Superior temporal gyrus (tissue), 1 donor: ENCODE results near the gene POPDC3.
A peak's percentile ranks its signal among the peaks of the same experiment; 100 is the strongest.
"Not testable (repeated sequence)": the region's sequence is repeated elsewhere in the genome, so short reads cannot be mapped to it uniquely, and the experiment has no call there.

Experiments used
- DNase-seq: peaks from one replicate; pipeline ENCODE4 v3.0.0-alpha.2; 2016; ENCODE audit errors: extremely low spot score

Gene POPDC3

DNA sequence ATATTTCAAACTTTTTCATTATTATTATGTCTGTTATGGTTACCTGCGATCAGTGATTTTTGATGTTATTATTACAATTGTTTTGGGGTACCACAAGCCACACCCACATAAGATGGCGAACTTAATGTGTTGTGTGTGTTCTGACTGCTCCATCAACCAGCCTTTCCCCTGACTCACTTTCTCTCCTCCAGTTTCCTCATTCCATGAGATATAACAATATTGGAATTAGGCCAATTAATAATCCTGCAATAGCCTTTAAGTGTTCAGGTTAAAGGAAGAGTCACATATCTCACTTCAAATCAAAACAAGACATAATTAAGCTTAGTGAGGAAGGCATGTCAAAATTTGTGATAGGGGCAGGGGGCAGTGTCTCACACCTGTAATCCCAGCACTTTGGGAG is 16.3 kb upstream of the POPDC3 start:
- DNase-seq, result no peak

DNA sequence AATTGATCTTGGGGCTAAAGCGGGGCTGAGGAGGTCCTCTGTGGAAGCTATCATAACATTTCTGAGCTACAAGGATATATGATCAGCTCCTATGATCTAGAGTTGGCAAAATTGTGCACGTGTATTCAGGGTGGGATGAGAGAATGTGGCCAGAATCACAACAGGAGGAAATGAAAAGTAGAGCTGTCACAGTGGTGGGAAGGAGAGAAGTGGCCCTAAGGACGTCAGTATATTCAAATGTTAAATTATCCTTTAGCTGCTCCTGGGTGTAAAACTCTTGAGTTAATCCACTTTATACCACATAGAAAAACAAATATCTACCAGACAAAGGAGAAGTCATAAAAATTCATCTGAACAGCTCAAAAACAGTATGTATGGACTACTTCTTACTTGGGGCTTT is 14.8 kb upstream of the POPDC3 start:
- DNase-seq, result no peak

DNA sequence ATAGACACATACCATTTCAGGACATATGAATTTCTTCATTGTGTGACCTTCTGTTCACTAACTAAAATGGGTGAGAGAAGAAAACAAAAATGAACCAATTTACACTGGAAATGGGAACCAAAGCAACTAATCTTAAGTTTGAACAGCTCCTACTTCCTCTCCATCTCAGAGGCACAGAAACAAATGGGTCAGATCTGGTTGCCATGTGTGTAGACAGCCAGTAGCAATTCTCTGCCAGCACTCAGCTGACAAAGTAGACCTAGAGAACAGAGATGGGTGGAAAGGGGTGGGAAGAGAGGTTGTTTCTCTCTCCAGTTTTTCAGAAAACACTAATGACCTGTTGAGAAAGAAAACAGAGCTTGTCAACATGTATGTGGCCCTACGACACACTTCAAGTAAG is 14.3 kb upstream of the POPDC3 start:
- DNase-seq, result no peak

DNA sequence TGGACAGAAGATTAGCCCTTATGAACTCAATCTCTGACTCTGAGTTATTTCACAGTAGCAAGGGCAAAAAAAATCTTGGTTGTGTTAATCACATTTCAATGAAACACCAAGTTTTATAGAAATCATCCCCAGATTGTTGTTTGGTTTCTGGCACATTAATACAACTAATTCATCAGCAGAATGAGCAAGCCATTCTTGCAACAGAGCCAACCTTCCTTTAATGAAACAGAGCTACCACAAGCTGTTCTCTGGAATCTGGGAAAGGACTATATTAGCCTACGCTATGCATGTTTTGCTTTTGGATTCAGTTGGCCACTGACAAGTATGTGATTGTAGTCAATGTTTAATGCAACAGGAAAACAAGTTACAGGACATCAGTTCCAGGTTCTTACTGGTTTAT is 13.8 kb upstream of the POPDC3 start:
- DNase-seq, result peak; percentile 45

DNA sequence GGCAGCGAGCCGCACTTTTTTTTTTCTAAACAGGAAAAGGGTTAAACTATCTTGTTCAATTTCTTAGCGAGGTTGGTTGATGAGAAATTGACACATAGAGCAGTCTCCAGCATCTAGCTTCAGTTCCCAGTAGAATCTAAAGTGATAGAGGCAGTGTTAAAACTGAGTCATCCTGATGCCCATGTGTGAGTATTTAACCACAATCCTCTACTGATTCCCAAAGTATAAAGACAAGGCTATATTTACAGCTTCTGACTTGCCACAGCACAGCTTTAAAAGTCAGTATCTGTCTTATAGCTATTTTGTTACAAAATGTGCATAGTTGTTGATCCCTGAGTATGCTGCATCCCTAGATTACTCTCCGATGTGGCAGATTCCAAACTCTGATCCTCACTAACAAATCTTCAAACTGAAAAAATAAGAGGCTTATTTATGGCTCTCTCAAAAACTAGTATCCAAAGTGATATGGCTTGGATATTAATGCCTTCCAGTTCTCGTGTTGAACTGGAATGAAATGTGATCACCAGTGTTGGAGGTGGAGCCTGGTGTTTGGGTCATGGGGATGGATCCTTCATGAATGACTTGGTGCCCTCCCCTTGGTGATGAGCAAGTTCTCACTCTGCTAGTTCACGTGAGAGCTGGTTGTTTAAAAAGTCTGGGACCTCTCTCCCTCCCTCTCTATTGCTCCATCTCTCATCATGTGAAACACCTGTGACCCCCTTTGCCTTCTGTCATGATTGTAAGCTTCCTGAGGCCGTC is 13.1 kb upstream of the POPDC3 start:
- DNase-seq, result no peak

DNA sequence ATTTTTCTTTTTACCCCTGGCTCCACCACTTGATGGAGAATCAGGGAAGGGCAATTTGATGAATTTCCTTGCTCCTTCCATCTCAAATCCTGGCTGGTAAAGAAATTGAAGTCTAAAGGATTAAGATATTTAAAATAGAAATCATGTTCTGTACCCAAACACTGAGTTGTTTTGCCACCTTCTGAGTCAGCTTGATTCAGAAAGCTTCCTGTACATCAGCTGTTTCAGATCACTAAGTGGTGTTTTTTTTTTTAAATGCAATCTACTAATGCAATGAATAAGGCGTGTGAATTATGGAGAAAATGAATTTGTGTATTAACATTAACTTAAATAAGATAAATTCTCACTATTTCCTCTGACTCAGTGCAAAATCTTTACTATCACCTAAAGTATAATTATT is 11.5 kb upstream of the POPDC3 start:
- DNase-seq, result peak; percentile 43

DNA sequence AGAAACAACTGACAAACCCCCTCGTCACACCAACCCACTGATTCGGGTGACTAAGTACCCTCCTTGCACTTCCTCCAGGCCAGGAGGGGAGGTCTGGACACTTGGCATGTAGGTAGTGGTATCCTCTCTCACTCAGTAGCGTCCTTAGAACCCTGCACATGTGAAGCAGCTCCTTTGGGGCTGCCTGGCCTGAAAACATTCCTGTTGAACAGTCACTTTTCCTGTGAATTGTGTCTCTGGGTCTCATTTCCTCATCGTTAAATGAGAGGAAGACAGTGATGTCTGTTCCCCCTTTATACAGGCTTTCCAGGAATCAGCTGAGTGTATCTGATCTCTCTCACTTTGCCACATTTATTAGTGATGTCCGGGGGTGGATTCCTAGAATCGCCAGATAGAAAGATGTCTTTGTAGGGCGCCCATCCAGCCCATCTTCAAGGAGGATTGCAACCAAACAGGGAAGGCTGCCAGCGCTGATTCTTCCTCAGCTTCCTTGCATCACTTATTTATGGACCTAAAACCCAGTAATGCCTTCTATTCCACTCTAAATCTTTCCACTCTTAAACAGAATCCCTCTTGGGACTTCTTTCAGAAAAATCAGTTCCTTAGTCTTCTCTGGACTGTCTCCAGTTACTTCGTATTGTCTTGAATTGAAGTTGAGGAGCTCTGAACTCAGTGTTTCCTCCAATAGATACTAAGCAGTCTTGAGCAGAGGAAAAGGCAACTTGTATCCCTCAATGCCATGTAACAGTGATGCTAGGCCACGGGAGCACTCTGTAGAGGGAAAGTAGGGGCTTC is 9.4 kb upstream of the POPDC3 start:
- DNase-seq, result no peak

DNA sequence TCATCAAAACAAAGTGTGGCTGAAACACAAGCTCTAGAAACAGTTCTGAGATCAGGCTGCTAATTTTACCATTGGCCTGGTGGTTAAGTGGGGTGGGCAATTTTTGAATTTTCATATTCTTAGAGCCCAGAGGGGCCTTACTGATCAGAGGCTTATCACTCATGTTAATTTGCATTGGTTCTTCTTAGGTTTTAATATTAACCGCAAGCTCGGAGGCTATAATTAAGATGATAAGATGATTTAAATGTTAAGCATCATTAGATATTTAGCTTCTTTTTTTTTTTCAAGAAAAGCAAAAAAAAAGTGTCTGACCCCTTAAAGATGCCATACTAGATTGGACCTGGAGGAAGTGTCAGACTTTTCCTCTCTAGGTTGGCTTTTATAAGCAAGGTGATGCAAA is 8.4 kb upstream of the POPDC3 start:
- no peak for DNase-seq

DNA sequence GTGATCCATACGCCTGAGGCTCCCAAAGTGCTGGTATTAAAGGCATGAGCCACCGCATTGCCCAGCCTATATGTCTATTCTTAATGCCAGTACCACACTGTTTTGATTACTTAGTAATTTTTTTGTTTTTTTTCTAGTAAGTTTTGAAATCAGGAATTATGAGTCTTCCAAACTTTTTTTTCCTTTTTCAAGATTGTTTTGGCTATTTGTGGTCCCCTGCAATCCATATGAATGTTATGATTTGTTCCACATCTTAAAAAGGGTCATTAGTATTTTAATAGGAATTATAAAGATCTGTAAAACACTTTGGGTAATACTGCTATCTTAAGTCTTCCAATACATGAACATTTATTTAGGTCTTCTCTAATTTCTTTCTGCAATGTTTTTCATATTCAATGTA is 6.8 kb upstream of the POPDC3 start:
- no peak for DNase-seq

DNA sequence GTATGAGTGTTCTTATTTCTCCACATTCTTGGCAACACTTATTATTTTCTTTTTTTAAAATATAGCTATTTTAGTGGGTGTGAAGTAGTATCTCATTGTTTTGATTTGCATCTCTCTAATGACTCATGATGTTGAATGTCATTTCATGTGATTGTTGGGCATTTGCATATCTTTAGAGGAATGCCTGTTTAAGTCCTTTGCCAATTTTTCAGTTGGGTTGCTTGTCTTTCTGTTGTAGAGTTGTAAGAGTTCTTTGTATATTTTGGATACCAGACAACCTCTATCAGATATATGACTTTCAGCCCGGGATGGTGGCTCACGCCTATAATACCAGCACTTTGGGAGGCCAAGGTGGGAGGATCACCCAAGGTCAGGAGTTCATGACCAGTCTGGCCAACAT is 5.1 kb upstream of the POPDC3 start:
- no peak for DNase-seq

DNA sequence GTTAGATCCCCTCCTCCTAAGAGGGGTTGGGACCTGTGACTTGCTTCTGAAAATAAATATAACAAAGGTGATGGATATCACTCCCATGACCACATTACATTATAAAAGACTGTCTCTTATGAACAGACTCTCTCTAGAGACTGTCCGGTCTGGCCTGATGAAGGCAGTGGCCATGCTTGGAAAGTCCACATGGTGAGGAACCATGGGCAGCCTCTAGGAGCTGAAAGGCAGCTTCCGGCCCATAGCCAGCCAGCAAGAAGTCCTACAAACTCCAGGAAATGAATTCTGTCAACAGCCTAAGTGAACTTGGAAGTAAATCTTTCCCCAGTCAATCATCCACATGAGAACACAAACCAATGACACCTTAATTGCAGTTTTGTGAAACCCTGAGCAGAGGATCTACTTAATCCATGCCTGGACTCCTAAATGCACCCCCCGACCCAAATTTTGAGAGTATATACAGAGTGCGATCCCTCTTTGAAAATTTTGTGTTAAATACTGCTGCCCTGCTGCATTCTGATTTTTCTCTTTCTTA is 2.2 kb upstream of the POPDC3 start:
- no peak for DNase-seq

DNA sequence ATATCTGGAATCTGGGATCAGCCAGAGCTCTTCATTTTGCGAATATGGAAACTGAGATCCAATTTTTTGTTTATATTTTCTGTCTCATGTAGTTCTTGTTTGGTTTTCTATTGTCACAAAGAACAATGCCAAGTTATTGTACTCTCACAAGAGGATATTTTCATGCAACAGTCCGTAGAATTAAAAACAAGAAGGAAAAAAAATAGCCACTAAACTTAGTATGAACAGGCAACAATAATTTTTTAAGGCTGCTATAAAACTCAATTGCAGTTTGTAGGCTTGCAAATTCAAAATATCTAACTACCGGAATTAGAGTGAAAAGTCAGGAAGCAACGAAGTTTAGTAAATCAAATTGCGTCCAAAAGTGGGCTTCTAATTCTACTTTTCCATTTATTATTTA is 1.2 kb downstream of the POPDC3 start:
- DNase-seq, result peak; percentile 69

DNA sequence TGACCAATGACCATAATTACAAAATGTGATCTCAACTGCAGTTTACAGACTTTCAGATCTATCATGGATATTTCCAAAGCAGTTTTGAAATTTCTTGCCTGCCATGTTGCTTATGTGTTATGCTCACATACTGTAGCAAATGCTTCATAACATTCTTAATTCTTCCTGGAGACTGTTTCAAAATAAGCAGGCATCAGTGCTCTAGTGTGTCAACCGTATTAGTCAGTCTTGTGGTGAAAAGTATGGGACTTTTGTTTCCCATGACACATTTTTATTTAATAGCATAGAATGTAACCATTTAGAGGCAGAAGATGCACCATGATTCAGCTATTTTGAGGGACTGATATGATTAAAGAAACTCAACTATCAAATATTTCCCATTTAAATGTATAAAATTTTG is 1.7 kb downstream of the POPDC3 start:
- no peak for DNase-seq

DNA sequence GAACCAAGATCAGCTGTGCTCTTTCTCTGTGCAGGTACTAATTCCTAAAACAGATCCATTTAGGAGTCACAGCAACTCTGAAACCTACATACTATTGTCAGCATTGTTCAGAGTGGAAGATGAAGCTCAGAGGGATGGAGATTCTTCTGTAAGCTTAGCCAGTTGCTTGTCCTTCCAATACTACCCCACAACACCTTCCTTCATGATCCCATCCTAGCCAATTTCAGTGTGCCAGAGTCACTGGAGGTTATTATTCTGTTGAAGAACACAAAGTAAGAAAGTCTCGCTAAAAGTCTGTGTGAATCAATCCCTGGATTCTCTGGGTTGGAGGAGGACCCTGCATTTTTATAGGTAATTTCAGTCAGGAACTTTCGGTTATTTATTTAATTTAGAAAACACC is 2.3 kb downstream of the POPDC3 start:
- peak; percentile 57 for DNase-seq

DNA sequence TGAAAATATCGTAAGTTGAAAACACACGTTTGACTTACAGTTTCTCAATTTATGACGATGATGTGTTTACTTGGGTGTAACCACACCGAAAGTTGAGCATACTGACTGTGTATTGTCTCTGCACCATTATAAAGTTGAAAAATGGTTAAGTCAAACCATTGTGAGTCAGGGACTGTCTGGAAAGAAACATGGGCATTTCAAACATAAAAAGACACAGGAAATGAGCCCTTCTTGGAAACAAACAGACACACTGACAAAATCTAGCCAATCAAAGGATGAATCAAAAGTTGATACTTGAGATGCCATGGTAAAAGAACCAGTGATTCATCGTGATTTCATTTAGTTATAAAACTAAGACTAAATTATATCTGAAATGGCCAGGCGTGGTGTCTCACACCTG is 5.3 kb downstream of the POPDC3 start:
- no peak for DNase-seq

DNA sequence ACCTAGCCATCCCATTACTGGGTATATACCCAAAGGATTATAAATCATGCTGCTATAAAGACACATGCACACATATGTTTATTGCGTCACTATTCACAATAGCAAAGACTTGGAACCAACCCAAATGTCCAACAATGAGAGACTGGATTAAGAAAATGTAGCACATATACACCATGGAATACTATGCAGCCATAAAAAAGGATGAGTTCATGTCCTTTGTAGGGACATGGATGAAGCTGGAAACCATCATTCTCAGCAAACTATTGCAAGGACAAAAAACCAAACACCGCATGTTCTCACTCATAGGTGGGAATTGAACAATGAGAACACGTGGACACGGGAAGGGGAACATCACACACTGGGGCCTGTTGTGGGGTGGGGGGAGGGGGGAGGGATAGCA is 7.3 kb downstream of the POPDC3 start:
- DNase-seq, result not testable (repeated sequence)

DNA sequence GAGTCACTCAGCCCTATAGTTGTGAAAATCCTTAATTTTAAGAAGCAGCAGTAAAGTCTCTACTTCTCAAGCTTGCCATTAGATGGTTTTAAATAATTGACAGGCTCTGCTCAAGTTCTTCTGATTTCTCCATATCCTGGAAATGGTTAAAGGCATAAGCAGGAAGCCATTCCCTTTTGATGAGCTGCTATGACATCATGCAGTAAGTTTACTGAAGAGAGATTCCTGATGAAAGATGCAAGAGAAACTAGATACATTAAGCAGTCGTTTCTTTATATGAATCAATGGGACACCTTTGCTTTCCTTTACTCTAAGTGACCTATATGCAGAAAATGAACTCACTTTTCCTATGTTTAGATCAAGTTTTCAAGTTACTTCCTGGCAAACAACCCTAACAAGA is 9.8 kb downstream of the POPDC3 start:
- DNase-seq, result no peak

DNA sequence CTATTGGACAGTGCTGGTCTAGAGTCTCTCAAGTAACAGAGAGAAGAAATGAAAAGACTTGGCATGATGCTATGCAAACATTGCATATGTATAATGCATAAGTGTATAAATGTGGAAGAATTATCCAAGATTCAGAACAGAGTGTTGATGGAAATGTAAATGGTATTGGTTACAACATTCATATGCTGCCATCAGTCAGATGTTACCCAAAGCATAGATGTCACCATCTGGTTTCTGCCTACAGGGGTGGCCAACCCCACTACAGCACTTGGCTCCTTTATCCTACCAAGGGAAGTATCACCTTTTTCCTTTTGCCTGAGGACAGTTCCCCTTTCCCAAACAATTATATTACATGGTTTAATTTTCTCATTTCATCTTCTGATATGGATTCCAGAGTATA is 11.9 kb downstream of the POPDC3 start:
- no peak for DNase-seq

DNA sequence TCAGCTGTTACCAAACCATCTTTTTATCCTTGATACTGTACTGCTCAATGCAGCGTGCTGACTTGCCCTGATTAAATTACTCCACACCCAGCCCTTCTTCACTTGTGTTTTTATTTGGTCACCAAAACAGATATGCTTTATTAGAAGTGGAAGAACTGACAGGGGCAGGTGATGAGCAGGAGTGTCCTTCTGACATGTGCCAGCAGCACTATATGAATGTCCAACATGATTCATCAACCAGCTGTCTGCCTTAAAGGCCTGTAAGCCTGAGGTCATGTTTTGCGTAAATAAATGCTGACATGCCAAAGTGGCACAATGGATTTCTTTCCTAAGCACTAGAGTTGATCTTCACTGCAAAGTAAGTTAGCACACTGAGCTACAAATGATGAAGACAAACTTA is 15.4 kb downstream of the POPDC3 start:
- peak; percentile 60 for DNase-seq

DNA sequence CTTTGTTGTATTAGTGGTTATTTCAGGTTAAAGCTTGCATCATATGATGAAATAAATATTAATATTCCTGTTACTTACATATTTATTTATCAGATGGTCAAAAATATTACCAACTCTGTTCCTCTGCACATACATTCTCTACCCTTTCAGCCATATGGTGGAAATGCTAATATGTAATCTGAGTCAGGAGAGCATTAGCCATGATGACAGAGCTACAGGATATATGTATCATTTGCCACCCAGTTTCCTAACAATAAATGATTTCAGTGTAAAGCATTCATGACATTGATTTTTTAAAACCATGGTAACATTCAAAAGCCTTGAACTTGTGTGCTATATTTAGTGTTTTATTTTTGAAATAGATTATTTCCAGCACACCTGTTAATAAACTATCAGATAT is 16.6 kb downstream of the POPDC3 start:
- DNase-seq, result no peak

DNA sequence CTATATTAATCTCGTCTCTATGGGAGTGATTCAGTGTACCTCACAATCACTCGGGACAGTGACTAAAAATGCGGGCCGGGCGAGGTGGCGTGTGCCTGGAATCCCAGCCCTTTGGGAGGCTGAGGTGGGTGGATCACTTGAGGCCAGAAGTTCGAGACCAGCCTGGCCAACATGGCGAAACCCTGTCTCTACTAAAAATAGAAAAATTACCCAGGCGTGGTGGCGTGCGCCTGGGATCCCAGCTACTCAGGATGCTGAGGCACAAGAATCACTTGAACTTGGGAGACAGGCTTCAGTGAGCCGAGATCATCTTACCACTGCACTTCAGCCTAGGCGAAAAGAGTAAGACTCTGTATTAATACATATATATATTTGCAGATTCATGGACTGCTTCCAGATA is 17.4 kb downstream of the POPDC3 start:
- DNase-seq, result no peak

DNA sequence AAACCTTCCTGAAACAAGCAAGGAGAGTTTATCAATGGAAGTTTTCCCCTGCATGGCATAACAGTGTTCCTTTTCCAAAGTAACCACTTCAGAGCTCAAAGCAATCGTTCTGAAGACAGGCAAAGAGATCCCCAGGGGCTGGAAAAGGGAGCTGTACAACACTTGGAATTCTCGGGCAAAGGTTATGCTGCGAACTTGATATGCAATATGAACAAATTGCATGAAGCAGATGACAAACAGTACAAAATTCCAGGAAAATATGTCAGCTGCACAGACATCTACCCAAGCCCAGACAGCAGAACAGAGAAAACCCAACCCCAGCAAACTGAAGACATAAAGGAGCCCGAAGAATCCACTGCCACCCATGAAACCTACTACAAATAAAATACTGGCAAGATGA is 18.4 kb downstream of the POPDC3 start:
- DNase-seq, result no peak

DNA sequence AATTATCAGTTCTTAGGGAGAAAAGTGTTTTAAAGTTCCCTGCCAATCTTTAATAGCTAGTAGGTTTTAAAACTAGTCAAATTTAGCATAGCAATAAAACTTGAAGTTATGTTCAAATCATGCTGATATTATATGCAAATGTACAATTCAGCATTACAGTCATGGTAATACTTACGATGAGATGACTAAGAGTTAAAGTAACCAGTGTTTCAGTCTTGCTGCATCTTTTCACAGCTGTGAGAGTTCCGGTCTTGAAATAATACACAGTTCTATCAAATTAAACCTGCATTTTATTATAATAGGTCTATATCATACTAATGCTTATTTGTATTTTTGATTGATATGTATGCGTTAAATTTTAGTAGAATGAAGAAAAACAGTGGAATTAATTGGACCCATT is 26.1 kb downstream of the POPDC3 start:
- no peak for DNase-seq
